Upper lobe of left lung (tissue), 4 donors: ENCODE measurements around the gene ANKS1A.

ENCODE experiments used
- CTCF ChIP-seq, 6 experiments: fragments of 450-650 bp in 4 of 6; fragments of 200-600 bp in 2 of 6; sonication (generic) in 2 of 6; IDR thresholded peaks; one replicate each; pipeline ENCODE4 v1.5.1; 2016 to 2019; ENCODE audit warnings: antibody characterized with exemption in 6 of 6
- POLR2A ChIP-seq, 4 donors: fragments of 450-650 bp; IDR thresholded peaks; one replicate each; pipeline ENCODE4 v1.5.1; 2016 to 2017; ENCODE audit warnings: antibody characterized with exemption in 4 of 4, mild to moderate bottlenecking in 2 of 4

GRCh38 chr6:35043381-35044130 is 154.5 kb downstream of the ANKS1A start:
- TF ChIP-seq CTCF (IDR thresholded peaks at IDR 0.05), result no peak
- no peak for TF ChIP-seq POLR2A (IDR thresholded peaks at IDR 0.05)
